AG04449 (cell line): ENCODE data around the gene MYLK2.

Experiments
- CTCF ChIA-PET: fragments of 350-600 bp; formaldehyde crosslinking; extraction: SDS; loops from one replicate; lab custom pipeline; 2021; ENCODE audit warnings: antibody characterized with exemption; lab: Yijun Ruan, JAX
- POLR2A ChIA-PET: fragments of 400-600, 350-600 bp; formaldehyde crosslinking; extraction: SDS; loops from one replicate; lab custom pipeline; 2020; ENCODE audit warnings: antibody characterized with exemption, inconsistent platforms; lab: Yijun Ruan, JAX
- DNase-seq: peaks from one replicate; pipeline ENCODE4 v3.0.0-alpha.2; 2010; ENCODE audit warnings: low read depth, low spot score
- H3K4me3 ChIP-seq: 2 replicates; pipeline ENCODE4 v1.5.1; 2011; ENCODE audit warnings: low read depth, mild to moderate bottlenecking, control low read depth, low read length
- CTCF ChIP-seq: IDR thresholded peaks from one replicate; pipeline ENCODE4 v1.5.1; 2011; ENCODE audit warnings: mild to moderate bottlenecking, moderate library complexity, low read length, control low read depth, inconsistent platforms; ENCODE audit not compliant: insufficient read depth; ENCODE audit errors: missing control alignments

Gene MYLK2

GRCh38 chr20:31849306-31849930 lies 30.3 kb downstream of the MYLK2 start:
- DNase-seq = no peak
- TF ChIP-seq CTCF = no peak
- H3K4me3 ChIP-seq = no peak overlapping the region
- ChIA-PET POLR2A (no interaction called here), CTCF (interaction anchor here (0.6 to 8.0 kb wide), 11 partner anchors 11 to 241 kb away, joined by 3 to 125 read pairs (median 53); partner anchors contain the start of gene PDRG1)

GRCh38 chr20:31851240-31851955 lies 32.2 kb downstream of the MYLK2 start:
- no peak overlapping the region for H3K4me3 ChIP-seq
- ChIA-PET CTCF (interaction anchor here (0.6 to 10.4 kb wide), 24 partner anchors 7 to 856 kb away, joined by 3 to 125 read pairs (median 8); partner anchors contain the start of genes FOXS1, MYLK2 and PDRG1), POLR2A (no interaction called here)
- DNase-seq = no peak
- TF ChIP-seq CTCF = no peak

- POLR2A ChIA-PET = no interaction called here
- no peak for TF ChIP-seq CTCF
Measured at GRCh38 chr20:31853481-31853880, 34.3 kb downstream of the MYLK2 start.

GRCh38 chr20:31856516-31856915 lies 37.4 kb downstream of the MYLK2 start:
- POLR2A ChIA-PET = interaction anchor here (0.7 kb wide), 1 partner anchor 95 kb away, joined by 3 read pairs; the partner anchor contains the start of gene PDRG1
- no peak overlapping the region for H3K4me3 ChIP-seq
- CTCF ChIA-PET = interaction anchor here (2.4 to 10.4 kb wide), 8 partner anchors 11 to 234 kb away, joined by 13 to 125 read pairs (median 80); partner anchors contain the start of genes DUSP15, FOXS1, PDRG1 and TTLL9
- DNase-seq = no peak
- TF ChIP-seq CTCF = no peak

More at GRCh38 chr20:31853481-31853880, 34.3 kb downstream of the MYLK2 start:
- DNase-seq = no peak
- no peak overlapping the region for H3K4me3 ChIP-seq
- CTCF ChIA-PET = interaction anchor here (0.7 to 10.4 kb wide), 33 partner anchors 9 to 264 kb away, joined by 3 to 125 read pairs (median 6); partner anchors contain the start of genes FOXS1, MYLK2 and PDRG1

- no peak for TF ChIP-seq CTCF
- ChIA-PET CTCF (interaction anchor here (0.9 to 10.4 kb wide), 2 partner anchors 14 to 24 kb away, joined by 3 to 113 read pairs; partner anchors contain the start of gene FOXS1), POLR2A (no interaction called here)
- DNase-seq = no peak
- H3K4me3 ChIP-seq = no peak overlapping the region
Measured at GRCh38 chr20:31857861-31858759, 39.0 kb downstream of the MYLK2 start.
